Measurements from ENCODE around the gene COG7. TPM values are rescaled to one million over a fixed set of nuclear protein-coding genes. Genes with fewer than 3 reads are reported as not detected.
"Not testable (repeated sequence)": the region's sequence is repeated elsewhere in the genome, so short reads cannot be mapped to it uniquely, and the experiment has no call there.

COG7 gene
- total and polyA plus RNA-seq, 2 of the 13 experiments (the other 11 are each of a cell fraction or from before 2014, with no cell fraction given): 12.6 to 54.5 TPM

GRCh38 chr16:23383881-23384280 lies 69.1 kb downstream of the COG7 start (continued):
- TF ChIP-seq, protein P1, sequence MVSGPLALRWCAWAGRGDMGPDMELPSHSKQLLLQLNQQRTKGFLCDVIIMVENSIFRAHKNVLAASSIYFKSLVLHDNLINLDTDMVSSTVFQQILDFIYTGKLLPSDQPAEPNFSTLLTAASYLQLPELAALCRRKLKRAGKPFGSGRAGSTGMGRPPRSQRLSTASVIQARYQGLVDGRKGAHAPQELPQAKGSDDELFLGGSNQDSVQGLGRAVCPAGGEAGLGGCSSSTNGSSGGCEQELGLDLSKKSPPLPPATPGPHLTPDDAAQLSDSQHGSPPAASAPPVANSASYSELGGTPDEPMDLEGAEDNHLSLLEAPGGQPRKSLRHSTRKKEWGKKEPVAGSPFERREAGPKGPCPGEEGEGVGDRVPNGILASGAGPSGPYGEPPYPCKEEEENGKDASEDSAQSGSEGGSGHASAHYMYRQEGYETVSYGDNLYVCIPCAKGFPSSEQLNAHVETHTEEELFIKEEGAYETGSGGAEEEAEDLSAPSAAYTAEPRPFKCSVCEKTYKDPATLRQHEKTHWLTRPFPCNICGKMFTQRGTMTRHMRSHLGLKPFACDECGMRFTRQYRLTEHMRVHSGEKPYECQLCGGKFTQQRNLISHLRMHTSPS (CRISPR knock-in tag; IDR thresholded peaks at IDR 0.05; ENCODE audit: low read depth): no peak

DNA sequence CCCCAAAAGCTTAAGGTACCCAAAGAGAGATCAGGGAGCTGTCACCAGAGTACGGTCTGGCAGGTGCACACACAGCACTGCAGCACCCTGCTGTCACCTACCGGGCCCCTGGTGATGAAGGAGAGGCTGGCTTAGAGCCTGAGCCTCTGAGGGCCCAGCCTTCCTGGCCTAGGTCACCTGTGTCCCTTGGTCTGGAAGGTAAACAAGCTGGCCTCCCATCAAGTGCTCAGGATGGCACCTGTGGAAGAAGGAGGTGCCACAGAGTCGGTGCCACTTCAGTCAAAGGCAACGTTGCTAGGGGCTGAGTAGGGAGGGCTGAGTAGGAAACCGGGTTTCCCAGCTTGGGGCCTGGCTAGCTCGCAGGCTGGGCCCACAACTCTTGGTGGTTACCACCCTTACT lies 70.7 kb downstream of the COG7 start:
- 30% methylated on average over 6 of the region's 6 CpGs for WGBS (ENCODE audit: low lambda C conversion rate)
- POLR2A ChIA-PET: no interaction called here

DNA sequence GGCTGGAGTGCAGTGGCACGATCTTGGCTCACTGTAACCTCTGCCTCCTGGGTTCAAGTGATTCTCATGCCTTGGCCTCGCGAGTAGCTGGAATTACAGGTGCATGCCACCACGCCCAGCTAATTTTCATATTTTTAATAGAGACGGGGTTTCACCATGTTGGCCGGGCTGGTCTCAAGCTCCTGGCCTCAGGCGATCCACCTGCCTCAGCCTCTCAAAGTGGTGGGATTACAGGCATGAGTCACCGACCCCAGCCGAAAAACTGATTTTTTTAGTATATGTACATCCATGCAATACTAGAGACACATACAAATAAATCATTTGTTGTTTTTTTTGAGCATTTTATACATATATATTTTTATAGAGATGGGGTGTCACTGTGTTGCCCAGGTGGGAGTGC lies 71.3 kb downstream of the COG7 start:
- BruUV-seq (replicated peaks); H3K4me2 ChIP-seq (ENCODE audit: low read depth, low read length); in situ Hi-C loops (cut with HindIII; ENCODE audit: extremely low pct_ligation_motif_present, low pct_unique_long_range_greater_than_20kb); H3K9ac ChIP-seq (ENCODE audit: insufficient read depth, low read depth, low read length); H3K79me2 ChIP-seq (ENCODE audit: insufficient read depth, low read length); H3K27ac ChIP-seq (ENCODE audit: extremely low read length, insufficient read depth, low read length); DNase-seq (ENCODE audit: low spot score); H4K20me1 ChIP-seq (ENCODE audit: insufficient read depth, low read length); H3K4me1 ChIP-seq (ENCODE audit: insufficient read depth, low read length); H3K36me3 ChIP-seq (replicated peaks in 1 of 2; ENCODE audit: control insufficient read depth in 1 of 2, insufficient read depth in 2 of 2, low read length in 2 of 2); H3K9me3 ChIP-seq (ENCODE audit: low read length); CTCF ChIA-PET (ENCODE audit: low intra/inter-chr PET ratio, low total read pairs); ATAC-seq; FAIRE-seq; POLR2A ChIA-PET; H2AFZ ChIP-seq (ENCODE audit: low read length); intact Hi-C loops (cut with micrococcal nuclease; ENCODE audit: unreplicated experiment); H3K4me3 ChIP-seq (replicated peaks in 1 of 3; ENCODE audit: insufficient read depth in 1 of 3, low read depth in 2 of 3, low read length in 3 of 3): not testable (repeated sequence)
- 30% methylated on average over 9 of the region's 9 CpGs for WGBS (ENCODE audit: low lambda C conversion rate)
- peaks cover 3 to 14% of the 10 kb centered on the region in 2 experiments; a peak in 4 of 5 replicates for H3K27me3 ChIP-seq (ENCODE audit: control insufficient read depth in 1 of 2, insufficient read depth in 2 of 2, low read length in 2 of 2)

More for the DNA sequence above, 70.7 kb downstream of the COG7 start:
- no peak overlapping the region for H3K4me3 ChIP-seq (replicated peaks in 1 of 3; ENCODE audit: insufficient read depth in 1 of 3, low read depth in 2 of 3, low read length in 3 of 3)
- no peak overlapping the region for H3K9ac ChIP-seq (ENCODE audit: insufficient read depth, low read depth, low read length)
- no peaks in the 10 kb centered on the region for H4K20me1 ChIP-seq (ENCODE audit: insufficient read depth, low read length)
- CTCF ChIA-PET (ENCODE audit: low intra/inter-chr PET ratio, low total read pairs): no interaction called here
- H3K27me3 ChIP-seq (ENCODE audit: control insufficient read depth in 1 of 2, insufficient read depth in 2 of 2, low read length in 2 of 2): peaks cover 3 to 14% of the 10 kb centered on the region in 2 experiments; a peak in 4 of 5 replicates
- in situ Hi-C loops (cut with HindIII; ENCODE audit: extremely low pct_ligation_motif_present, low pct_unique_long_range_greater_than_20kb): no loop called here
- no peak overlapping the region for H3K27ac ChIP-seq (ENCODE audit: extremely low read length, insufficient read depth, low read length)
- no peak for DNase-seq (ENCODE audit: low spot score)
- no peak overlapping the region for H2AFZ ChIP-seq (ENCODE audit: low read length)
- intact Hi-C loops (cut with micrococcal nuclease; ENCODE audit: unreplicated experiment): no loop called here
- no peaks in the 10 kb centered on the region for H3K36me3 ChIP-seq (replicated peaks in 1 of 2; ENCODE audit: control insufficient read depth in 1 of 2, insufficient read depth in 2 of 2, low read length in 2 of 2)
- FAIRE-seq: no peak
- no peak for TF ChIP-seq ZNF326 (CRISPR knock-in tag; IDR thresholded peaks at IDR 0.05; ENCODE audit: borderline replicate concordance)
- no peak for TF ChIP-seq TFAP4 (IDR thresholded peaks at IDR 0.05; ENCODE audit: borderline replicate concordance, low read depth)
- no peak overlapping the region for H3K4me2 ChIP-seq (ENCODE audit: low read depth, low read length)
- BruUV-seq (replicated peaks): no TSS peak
- no peaks in the 10 kb centered on the region for H3K79me2 ChIP-seq (ENCODE audit: insufficient read depth, low read length)
- no peaks in the 10 kb centered on the region for H3K4me1 ChIP-seq (ENCODE audit: insufficient read depth, low read length)
- ATAC-seq: no peak
- no peaks in the 10 kb centered on the region for H3K9me3 ChIP-seq (ENCODE audit: low read length)

Data from HepG2 (cell line).